Caco-2 (cell line): ENCODE measurements around the gene GOLPH3L. TPM values are rescaled to one million over a fixed set of nuclear protein-coding genes. Genes with fewer than 3 reads are reported as not detected.
A peak's percentile ranks its signal among the peaks of the same experiment; 100 is the strongest.

Experiments used
- BruUV-seq: library from RNA; stranded (reverse); fragments of 400-500 nt; replicated peaks from 2 replicates; lab custom pipeline; 2021; lab: Mats Ljungman, UMichigan
- CTCF ChIA-PET: fragments of 300-600 bp; sonication (Branson Sonifier 250); formaldehyde crosslinking; loops from one replicate; lab custom pipeline; 2022; ENCODE audit warnings: antibody characterized with exemption; lab: Charles Lee
- POLR2A ChIA-PET: fragments of 300-600 bp; sonication (Branson Sonifier 250); formaldehyde crosslinking; loops from one replicate; lab custom pipeline; 2022; ENCODE audit warnings: antibody characterized with exemption; lab: Charles Lee
- DNase-seq, 2 experiments: peaks; one replicate each; pipeline versions ENCODE4 v3.0.0 to v3.0.0-alpha.2; 2020 to 2022
- H3K27me3 ChIP-seq: replicated peaks from 2 replicates; pipeline ENCODE4 v1.6.0; 2011; ENCODE audit warnings: low read length; ENCODE audit not compliant: control insufficient read depth, insufficient read depth
- H3K36me3 ChIP-seq: 2 replicates; pipeline ENCODE4 v1.5.1; 2011; ENCODE audit warnings: low read length; ENCODE audit not compliant: control insufficient read depth, insufficient read depth
- H3K4me1 ChIP-seq: fragments of 250-450 bp; sonication (Bioruptor Pico); 2 replicates; pipeline ENCODE4 v1.5.1; 2020; ENCODE audit warnings: mild to moderate bottlenecking
- H3K4me3 ChIP-seq: 2 replicates; pipeline ENCODE4 v1.5.1; 2011; ENCODE audit warnings: low read depth, mild to moderate bottlenecking, control low read depth, low read length
- H3K9me3 ChIP-seq: fragments of 250-450 bp; sonication (Bioruptor Pico); 2 replicates; pipeline ENCODE4 v1.5.1; 2020; ENCODE audit warnings: mild to moderate bottlenecking, moderate library complexity
- H3K27ac Mint-ChIP-seq: one replicate; pipeline ENCODE4 v1.8.0; 2022; ENCODE audit warnings: mixed read lengths; ENCODE audit not compliant: unreplicated experiment
- H3K27me3 Mint-ChIP-seq: one replicate; pipeline ENCODE4 v1.8.0; 2022; ENCODE audit warnings: mixed read lengths; ENCODE audit not compliant: insufficient read depth, unreplicated experiment
- H3K36me3 Mint-ChIP-seq: one replicate; pipeline ENCODE4 v1.8.0; 2022; ENCODE audit warnings: mild to moderate bottlenecking, mixed read lengths; ENCODE audit not compliant: insufficient read depth, unreplicated experiment
- H3K4me1 Mint-ChIP-seq: one replicate; pipeline ENCODE4 v1.8.0; 2022; ENCODE audit warnings: low read depth, mixed read lengths; ENCODE audit not compliant: unreplicated experiment
- H3K4me3 Mint-ChIP-seq: one replicate; pipeline ENCODE4 v1.8.0; 2022; ENCODE audit warnings: mild to moderate bottlenecking, moderate library complexity, mixed read lengths; ENCODE audit not compliant: unreplicated experiment
- H3K9me3 Mint-ChIP-seq: one replicate; pipeline ENCODE4 v1.8.0; 2022; ENCODE audit warnings: mixed read lengths; ENCODE audit not compliant: unreplicated experiment
- intact Hi-C: fragments of 100-400 bp; cut with micrococcal nuclease; formaldehyde crosslinking; loops from one replicate; pipeline ENCODE4 v1.10.0; 2022; ENCODE audit not compliant: unreplicated experiment
- total RNA-seq: library from RNA; stranded (reverse); gene quantifications from 2 replicates; pipeline ENCODE4 v1.2.3, GENCODE V29; 2022
- TF ChIP-seq, protein P1 (sequence below), 2 experiments: fragments of 200-600 bp in 1 of 2; IDR thresholded peaks; 1 replicate in 1 of 2; 2 replicates in 1 of 2; pipeline versions ENCODE4 v1.5.1 to v1.8.0; 2011 to 2022; ENCODE audit warnings: antibody characterized with exemption in 1 of 2, control low read depth in 1 of 2, inconsistent platforms in 1 of 2, low read depth in 1 of 2, low read length in 1 of 2, mild to moderate bottlenecking in 1 of 2, moderate library complexity in 1 of 2; ENCODE audit not compliant: insufficient read depth in 1 of 2, severe bottlenecking in 1 of 2, unreplicated experiment in 1 of 2

Gene GOLPH3L
- total RNA-seq, 1 experiment from 2014 or later: 13.3 TPM

DNA sequence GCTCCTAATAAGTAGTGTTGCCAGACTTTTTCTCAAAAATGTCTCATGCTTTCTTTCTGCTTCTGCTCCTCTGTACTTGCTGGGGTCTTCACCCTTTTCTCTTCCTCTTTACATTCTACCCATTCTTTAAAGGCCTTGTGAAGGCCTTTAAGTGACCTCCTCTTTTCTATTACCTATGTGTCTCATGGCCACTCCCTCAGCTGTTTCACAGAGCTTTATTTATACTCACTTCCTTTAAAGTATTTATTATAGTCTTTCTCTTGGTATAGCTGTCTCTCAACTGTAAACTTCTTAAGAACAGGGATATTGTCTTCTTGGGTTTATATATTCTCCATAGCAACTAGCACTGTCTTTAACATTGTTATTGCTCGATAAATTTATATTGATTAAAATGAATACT, 792 bp downstream of the GOLPH3L start:
- Mint-ChIP-seq H3K9me3 (no peaks in the 10 kb centered on the region), H3K36me3 (peaks cover 33% of the 10 kb centered on the region), H3K4me1 (peaks cover 7% of the 10 kb centered on the region), H3K27ac (peak overlapping the region; percentile 97), H3K27me3 (no peaks in the 10 kb centered on the region), H3K4me3 (peak overlapping the region; percentile 98)
- DNase-seq: no peak
- ChIA-PET POLR2A (interaction anchor here (0.6 to 1.4 kb wide), 4 partner anchors 9 to 493 kb away, joined by 3 to 6 read pairs (median 4); partner anchors contain the start of gene VPS72), CTCF (interaction anchor here (0.5 to 1.4 kb wide), 4 partner anchors 67 to 136 kb away, joined by 3 to 14 read pairs (median 4); partner anchors contain the start of gene ENSA)
- no peaks in the 10 kb centered on the region for H3K27me3 ChIP-seq
- no peaks in the 10 kb centered on the region for H3K9me3 ChIP-seq
- H3K4me3 ChIP-seq: peak overlapping the region; percentile 65
- TF ChIP-seq, protein P1, sequence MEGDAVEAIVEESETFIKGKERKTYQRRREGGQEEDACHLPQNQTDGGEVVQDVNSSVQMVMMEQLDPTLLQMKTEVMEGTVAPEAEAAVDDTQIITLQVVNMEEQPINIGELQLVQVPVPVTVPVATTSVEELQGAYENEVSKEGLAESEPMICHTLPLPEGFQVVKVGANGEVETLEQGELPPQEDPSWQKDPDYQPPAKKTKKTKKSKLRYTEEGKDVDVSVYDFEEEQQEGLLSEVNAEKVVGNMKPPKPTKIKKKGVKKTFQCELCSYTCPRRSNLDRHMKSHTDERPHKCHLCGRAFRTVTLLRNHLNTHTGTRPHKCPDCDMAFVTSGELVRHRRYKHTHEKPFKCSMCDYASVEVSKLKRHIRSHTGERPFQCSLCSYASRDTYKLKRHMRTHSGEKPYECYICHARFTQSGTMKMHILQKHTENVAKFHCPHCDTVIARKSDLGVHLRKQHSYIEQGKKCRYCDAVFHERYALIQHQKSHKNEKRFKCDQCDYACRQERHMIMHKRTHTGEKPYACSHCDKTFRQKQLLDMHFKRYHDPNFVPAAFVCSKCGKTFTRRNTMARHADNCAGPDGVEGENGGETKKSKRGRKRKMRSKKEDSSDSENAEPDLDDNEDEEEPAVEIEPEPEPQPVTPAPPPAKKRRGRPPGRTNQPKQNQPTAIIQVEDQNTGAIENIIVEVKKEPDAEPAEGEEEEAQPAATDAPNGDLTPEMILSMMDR (IDR thresholded peaks at IDR 0.05; ENCODE audit: insufficient read depth in 1 of 2, low read depth in 1 of 2, low read length in 1 of 2, severe bottlenecking in 1 of 2, unreplicated experiment in 1 of 2): no peak
- TSS peak; percentile 50 for BruUV-seq
- H3K4me1 ChIP-seq: no peaks in the 10 kb centered on the region; the same call in 1 of the 2 replicates
- H3K36me3 ChIP-seq: no peaks in the 10 kb centered on the region; the same call in 1 of the 2 replicates
- intact Hi-C loops: loop anchor here (5.0 kb wide), 2 partner anchors 116 to 134 kb away; no protein-coding TSS in a partner anchor

GRCh38 chr1:150695561-150695960, 1.4 kb downstream of the GOLPH3L start:
- Mint-ChIP-seq H3K27me3 (no peaks in the 10 kb centered on the region), H3K36me3 (peaks cover 33% of the 10 kb centered on the region), H3K4me1 (peaks cover 10% of the 10 kb centered on the region), H3K9me3 (no peaks in the 10 kb centered on the region), H3K27ac (no peak overlapping the region), H3K4me3 (no peak overlapping the region)
- ChIA-PET CTCF (interaction anchor here (0.5 kb wide), 1 partner anchor 117 kb away, joined by 3 read pairs; no protein-coding TSS in a partner anchor), POLR2A (interaction anchor here (0.6 kb wide), 1 partner anchor 109 kb away, joined by 5 read pairs; no protein-coding TSS in a partner anchor)
- DNase-seq: no peak
- TF ChIP-seq, protein P1 (IDR thresholded peaks at IDR 0.05; ENCODE audit: insufficient read depth in 1 of 2, low read depth in 1 of 2, low read length in 1 of 2, severe bottlenecking in 1 of 2, unreplicated experiment in 1 of 2): no peak
- no peak overlapping the region for H3K4me3 ChIP-seq
- no TSS peak for BruUV-seq
- H3K36me3 ChIP-seq: no peaks in the 10 kb centered on the region; the same call in 1 of the 2 replicates
- no peaks in the 10 kb centered on the region; the same call in 1 of the 2 replicates for H3K4me1 ChIP-seq
- intact Hi-C loops: loop anchor here (5.0 kb wide), 2 partner anchors 117 to 133 kb away; no protein-coding TSS in a partner anchor
- H3K27me3 ChIP-seq: no peaks in the 10 kb centered on the region
- H3K9me3 ChIP-seq: no peaks in the 10 kb centered on the region

DNA sequence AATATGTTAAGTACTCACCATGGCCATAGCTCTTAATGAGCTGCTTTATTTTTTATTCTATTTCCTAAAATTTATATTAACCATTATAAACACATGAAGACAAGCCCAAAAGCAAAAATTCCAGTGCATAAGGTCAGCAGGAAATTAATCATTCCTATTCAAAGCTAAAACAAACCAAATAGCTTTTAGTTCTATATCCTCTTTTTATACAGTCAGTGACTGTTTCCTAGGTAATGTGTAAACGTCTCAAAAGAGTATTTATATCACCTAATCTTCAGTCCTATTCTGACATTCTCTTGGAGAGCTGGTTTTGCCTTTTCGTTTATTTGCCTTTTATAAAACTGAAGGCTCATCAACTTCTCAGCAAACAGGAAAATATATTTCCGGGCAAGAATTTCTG, 4.2 kb downstream of the GOLPH3L start:
- Mint-ChIP-seq H3K36me3 (peaks cover 33% of the 10 kb centered on the region), H3K4me1 (peaks cover 13% of the 10 kb centered on the region), H3K27ac (no peak overlapping the region), H3K9me3 (no peaks in the 10 kb centered on the region), H3K27me3 (no peaks in the 10 kb centered on the region), H3K4me3 (no peak overlapping the region)
- intact Hi-C loops: no loop called here
- Histone ChIP-seq H3K4me1 (no peaks in the 10 kb centered on the region; the same call in 1 of the 2 replicates), H3K36me3 (no peaks in the 10 kb centered on the region; the same call in 1 of the 2 replicates), H3K4me3 (no peak overlapping the region), H3K27me3 (no peaks in the 10 kb centered on the region), H3K9me3 (no peaks in the 10 kb centered on the region)
- TF ChIP-seq, protein P1 (IDR thresholded peaks at IDR 0.05; ENCODE audit: insufficient read depth in 1 of 2, low read depth in 1 of 2, low read length in 1 of 2, severe bottlenecking in 1 of 2, unreplicated experiment in 1 of 2): no peak
- CTCF ChIA-PET: no interaction called here
- POLR2A ChIA-PET: interaction anchor here (0.5 kb wide), 1 partner anchor 165 kb away, joined by 3 read pairs; no protein-coding TSS in a partner anchor
- no TSS peak for BruUV-seq
- no peak for DNase-seq
